Prostate gland (tissue), 2 donors: ENCODE results near the gene TBX2.

Source experiments
- POLR2A ChIP-seq: fragments of 450-650 bp; IDR thresholded peaks from one replicate; pipeline ENCODE4 v1.6.1; 2016; ENCODE audit warnings: antibody characterized with exemption, mild to moderate bottlenecking
- POLR2AphosphoS5 ChIP-seq: sonication (generic); formaldehyde crosslinking; IDR thresholded peaks from one replicate; pipeline ENCODE4 v1.6.1; 2017; ENCODE audit warnings: antibody characterized with exemption
- TF ChIP-seq, protein P1 (sequence below), 4 experiments: fragments of 200-600 bp in 2 of 4; fragments of 450-650 bp in 2 of 4; sonication (generic) in 2 of 4; IDR thresholded peaks; 1 replicate in 3 of 4; 2 replicates in 1 of 4; pipeline ENCODE4 v1.5.1; 2016 to 2019; ENCODE audit warnings: antibody characterized with exemption in 4 of 4, mild to moderate bottlenecking in 2 of 4, moderate library complexity in 2 of 4

DNA sequence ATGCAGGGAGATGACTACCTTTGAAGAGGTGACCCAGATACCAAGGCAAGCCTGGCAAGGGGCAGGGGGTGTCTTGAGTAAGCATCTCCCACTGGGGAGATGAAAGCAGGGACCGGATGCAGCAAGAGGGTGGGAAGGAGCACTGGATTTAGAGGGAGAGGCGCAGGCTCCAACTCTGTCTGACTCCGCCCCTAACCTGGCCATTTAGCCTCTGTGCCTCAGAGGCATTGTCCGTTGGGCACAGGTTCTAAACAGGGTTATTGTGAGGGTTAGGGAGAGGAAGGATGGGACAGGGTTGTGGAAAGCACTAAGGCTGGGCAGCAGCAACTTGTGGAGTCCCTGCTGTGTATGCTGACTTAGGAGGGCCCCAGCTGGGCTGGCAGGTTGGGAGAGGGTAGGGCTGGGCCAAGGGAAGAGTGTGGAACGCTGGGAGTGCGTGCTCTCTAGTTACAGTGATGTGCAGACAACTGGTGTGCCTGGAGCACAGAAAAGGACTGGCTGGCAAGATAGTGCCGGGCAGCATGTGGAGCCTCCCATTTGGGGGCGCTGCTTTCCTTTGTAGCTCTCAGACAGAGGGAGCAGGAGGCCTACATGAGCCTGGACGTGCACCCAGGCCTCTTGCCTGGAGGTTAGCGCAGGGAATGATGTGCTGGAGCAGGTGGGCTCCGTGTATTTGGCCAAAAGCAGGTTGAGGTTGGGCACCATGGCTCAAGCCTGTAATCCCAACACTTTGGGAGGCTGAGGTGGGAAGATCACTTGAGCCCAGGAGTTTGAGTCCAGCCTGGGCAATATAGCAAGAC lies 26.2 kb downstream of the TBX2 start:
- TF ChIP-seq, protein P1, sequence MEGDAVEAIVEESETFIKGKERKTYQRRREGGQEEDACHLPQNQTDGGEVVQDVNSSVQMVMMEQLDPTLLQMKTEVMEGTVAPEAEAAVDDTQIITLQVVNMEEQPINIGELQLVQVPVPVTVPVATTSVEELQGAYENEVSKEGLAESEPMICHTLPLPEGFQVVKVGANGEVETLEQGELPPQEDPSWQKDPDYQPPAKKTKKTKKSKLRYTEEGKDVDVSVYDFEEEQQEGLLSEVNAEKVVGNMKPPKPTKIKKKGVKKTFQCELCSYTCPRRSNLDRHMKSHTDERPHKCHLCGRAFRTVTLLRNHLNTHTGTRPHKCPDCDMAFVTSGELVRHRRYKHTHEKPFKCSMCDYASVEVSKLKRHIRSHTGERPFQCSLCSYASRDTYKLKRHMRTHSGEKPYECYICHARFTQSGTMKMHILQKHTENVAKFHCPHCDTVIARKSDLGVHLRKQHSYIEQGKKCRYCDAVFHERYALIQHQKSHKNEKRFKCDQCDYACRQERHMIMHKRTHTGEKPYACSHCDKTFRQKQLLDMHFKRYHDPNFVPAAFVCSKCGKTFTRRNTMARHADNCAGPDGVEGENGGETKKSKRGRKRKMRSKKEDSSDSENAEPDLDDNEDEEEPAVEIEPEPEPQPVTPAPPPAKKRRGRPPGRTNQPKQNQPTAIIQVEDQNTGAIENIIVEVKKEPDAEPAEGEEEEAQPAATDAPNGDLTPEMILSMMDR (IDR thresholded peaks at IDR 0.05): peak in 1 of 4 experiments; percentile 5
- TF ChIP-seq POLR2A (no peak), POLR2AphosphoS5 (no peak)
